ENCODE results near the gene CEACAM16. TPM values are rescaled to one million over a fixed set of nuclear protein-coding genes. Genes with fewer than 3 reads are reported as not detected.

Gene CEACAM16
- total and polyA plus RNA-seq, 9 of the 15 experiments (the other 6 are each of a cell fraction or from before 2014, with no cell fraction given): not detected

GRCh38 chr19:44712864-44713515, 14.0 kb downstream of the CEACAM16 start (continued):
- TF ChIP-seq NFYB (IDR thresholded peaks at IDR 0.05; ENCODE audit: extremely low read depth, insufficient read length) (peak; percentile 64), SMAD3 (CRISPR knock-in tag; conservative IDR thresholded peaks at IDR 0.05) (no peak), USF1 (CRISPR knock-in tag; IDR thresholded peaks at IDR 0.05) (peak; percentile 86), HCFC1 (IDR thresholded peaks at IDR 0.05; ENCODE audit: low read depth, low read length) (peak; percentile 65), ZNF143 (CRISPR knock-in tag; IDR thresholded peaks at IDR 0.05) (peak; percentile 47; the same call in 1 of the 2 replicates), THAP12 (CRISPR knock-in tag; IDR thresholded peaks at IDR 0.05) (no peak), XRCC3 (IDR thresholded peaks at IDR 0.05) (no peak), EZH2 (IDR thresholded peaks at IDR 0.05; ENCODE audit: borderline replicate concordance, low read depth, low read length) (no peak), ATF3 (IDR thresholded peaks at IDR 0.05) (no peak), ATF3 (CRISPR knock-in tag; conservative IDR thresholded peaks at IDR 0.05) (no peak), DPF2 (IDR thresholded peaks at IDR 0.05) (no peak), ZBTB1 (CRISPR knock-in tag; IDR thresholded peaks at IDR 0.05; ENCODE audit: borderline replicate concordance, low read depth) (no peak), USF2 (CRISPR knock-in tag; IDR thresholded peaks at IDR 0.05) (peak; percentile 93), NRF1 (conservative IDR thresholded peaks at IDR 0.05 in 1 of 2, IDR thresholded peaks at IDR 0.05 in 1 of 2) (0 out of 4 replicates have a peak, but pooled peaks of 1 of the 2 experiments have one; percentile 9), RAD51 (IDR thresholded peaks at IDR 0.05; ENCODE audit: borderline replicate concordance, low read depth) (peak; percentile 84), FOXP4 (CRISPR knock-in tag; IDR thresholded peaks at IDR 0.05; ENCODE audit: borderline replicate concordance) (no peak), NBN (IDR thresholded peaks at IDR 0.05; ENCODE audit: low read depth) (no peak), SIX5 (IDR thresholded peaks at IDR 0.05; ENCODE audit: borderline replicate concordance in 1 of 2, insufficient read depth in 1 of 2, low read depth in 1 of 2, low read length in 2 of 2) (peak in 1 of 2 experiments; percentile 14; a peak in 1 of 4 replicates), CEBPB (tag; IDR thresholded peaks at IDR 0.05) (peak; percentile 28; the same call in 1 of the 2 replicates), TBP (optimal IDR thresholded peaks at IDR 0.05; ENCODE audit: low read depth, low read length) (no peak), SMAD2 (IDR thresholded peaks at IDR 0.05; ENCODE audit: low read depth, low read length) (no peak), ZNF347 (CRISPR knock-in tag; IDR thresholded peaks at IDR 0.05; ENCODE audit: low read depth) (no peak)
